HG02943 (cell line): ENCODE data around the gene AKAP8L.

Experiments
- ATAC-seq: cut with Tn5 transposase; IDR thresholded peaks from one replicate; pipeline ENCODE4 v1.9.1; 2021; ENCODE audit warnings: mild to moderate bottlenecking, low read depth, moderate library complexity; ENCODE audit not compliant: unreplicated experiment

The AKAP8L gene, protein sequence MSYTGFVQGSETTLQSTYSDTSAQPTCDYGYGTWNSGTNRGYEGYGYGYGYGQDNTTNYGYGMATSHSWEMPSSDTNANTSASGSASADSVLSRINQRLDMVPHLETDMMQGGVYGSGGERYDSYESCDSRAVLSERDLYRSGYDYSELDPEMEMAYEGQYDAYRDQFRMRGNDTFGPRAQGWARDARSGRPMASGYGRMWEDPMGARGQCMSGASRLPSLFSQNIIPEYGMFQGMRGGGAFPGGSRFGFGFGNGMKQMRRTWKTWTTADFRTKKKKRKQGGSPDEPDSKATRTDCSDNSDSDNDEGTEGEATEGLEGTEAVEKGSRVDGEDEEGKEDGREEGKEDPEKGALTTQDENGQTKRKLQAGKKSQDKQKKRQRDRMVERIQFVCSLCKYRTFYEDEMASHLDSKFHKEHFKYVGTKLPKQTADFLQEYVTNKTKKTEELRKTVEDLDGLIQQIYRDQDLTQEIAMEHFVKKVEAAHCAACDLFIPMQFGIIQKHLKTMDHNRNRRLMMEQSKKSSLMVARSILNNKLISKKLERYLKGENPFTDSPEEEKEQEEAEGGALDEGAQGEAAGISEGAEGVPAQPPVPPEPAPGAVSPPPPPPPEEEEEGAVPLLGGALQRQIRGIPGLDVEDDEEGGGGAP

DNA sequence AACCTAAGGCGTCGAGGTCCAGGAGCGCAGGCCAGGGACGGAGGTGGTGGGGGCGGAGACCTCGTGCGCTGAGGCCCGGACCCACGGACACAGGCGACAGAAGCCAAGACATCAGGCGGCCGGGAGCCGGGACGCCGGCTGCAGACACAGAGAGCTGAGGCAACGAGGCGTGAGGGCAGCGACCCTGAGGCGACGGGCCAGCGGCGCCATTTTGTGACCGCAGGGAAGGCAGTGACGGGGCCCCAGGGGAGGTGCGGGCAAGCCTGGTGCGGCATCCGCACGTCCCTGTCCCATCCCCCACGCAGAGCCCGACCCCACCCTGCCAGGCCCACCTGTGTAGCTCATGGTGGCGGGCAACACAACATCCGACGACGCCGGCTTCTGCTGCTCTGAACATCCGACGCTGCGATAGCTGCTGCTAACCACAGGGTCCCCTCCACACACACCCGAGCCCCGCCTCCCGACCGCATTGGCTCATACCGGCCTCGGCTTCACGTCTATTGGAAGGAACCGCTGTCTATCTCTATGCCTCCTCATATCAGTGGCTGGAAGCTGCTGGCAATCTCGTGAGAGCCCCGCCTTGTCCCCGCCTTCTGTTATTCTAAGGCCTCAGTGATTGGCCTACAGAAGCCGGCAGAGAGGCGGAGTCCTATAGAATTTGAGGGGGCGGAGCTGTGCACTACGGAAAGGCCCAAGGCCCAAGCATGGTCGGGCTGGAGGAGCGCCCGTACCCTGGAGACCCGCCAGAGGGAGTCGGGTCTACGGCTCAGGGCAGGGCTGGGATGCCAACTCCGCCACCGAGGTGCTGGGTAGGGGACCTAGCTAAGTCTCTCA is at the start of gene AKAP8L:
Gene AKAP8L (minus strand): TSS at position 410 of the 834 bp plus-strand sequence. CDS start 65 bp downstream, at position 345.
- ATAC-seq = peak; percentile 94

GRCh38 chr19:15467734-15468214 is 49.0 kb upstream of the AKAP8L start:
- ATAC-seq = no peak

GRCh38 chr19:15466851-15467733 is 48.3 kb upstream of the AKAP8L start:
- no peak for ATAC-seq

DNA sequence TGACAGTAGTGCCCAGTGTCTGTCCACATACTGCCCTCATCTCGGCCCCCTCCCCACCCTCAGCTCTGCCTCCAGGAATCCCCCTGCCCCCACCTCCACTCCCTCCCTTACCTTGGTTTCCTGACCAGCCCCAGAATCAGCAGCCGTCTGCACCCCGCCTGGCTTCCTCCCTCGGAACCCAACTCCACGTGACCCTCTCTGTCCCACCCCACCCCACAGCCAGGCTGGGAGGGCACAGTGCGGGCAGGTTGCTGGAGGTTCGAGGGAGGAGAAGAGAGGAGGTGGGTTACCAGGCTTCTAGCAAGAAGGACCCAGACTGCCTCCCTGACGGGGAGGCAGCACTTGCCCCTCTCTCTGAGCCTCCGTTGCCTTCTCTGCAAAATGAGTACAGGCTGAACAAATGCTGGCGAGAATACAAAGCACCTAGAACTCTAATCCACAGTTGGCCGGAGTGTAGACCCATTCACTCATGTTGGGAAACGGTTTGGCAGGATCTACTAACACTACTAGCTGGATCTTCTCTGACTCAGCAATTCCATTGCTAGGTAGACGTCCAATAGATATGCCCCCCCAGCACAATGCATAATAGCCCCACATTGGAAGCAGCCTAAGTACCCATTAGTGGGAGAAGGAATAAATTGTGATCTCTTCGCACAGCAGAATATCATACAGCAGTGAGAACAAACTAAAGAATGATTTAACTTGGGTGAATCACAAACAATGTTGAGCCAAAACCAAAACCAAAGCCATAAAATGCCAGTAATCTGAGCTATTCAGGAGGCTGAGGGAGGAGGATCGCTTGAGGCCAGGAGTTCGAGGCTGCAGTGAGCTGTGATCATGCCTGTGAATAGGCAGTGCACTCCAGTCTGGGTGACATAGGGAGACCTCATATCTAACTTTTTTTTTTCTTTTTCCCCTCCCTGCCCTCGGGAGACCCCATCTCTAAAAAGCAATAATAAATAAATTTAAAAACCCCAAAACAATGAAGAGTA is 45.9 kb upstream of the AKAP8L start, which contains the start of gene RASAL3:
Gene RASAL3 (minus strand): TSS at position 151 of the 992 bp plus-strand sequence. CDS start 186 bp downstream, outside the sequence.
- no peak for ATAC-seq

GRCh38 chr19:15463861-15464371 is 45.1 kb upstream of the AKAP8L start:
- ATAC-seq = no peak

DNA sequence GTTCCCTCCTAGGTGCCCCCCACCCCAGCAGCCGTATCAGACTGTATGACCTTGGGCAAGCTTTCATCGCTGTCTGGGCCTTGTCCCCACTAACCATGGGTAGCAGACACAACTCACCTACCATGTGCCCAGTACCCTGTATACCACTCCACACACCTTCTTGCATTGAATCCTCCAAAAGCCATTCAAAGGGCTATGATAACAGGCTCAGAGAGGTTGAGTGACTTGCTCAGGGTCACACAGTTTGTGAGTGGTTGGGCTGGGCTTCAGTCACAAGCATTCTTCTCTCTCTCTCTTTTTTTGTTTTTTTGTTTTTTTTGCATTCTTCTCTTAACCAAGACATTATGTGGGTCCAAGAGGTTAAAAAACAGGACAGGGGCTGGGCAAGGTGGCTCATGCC is 42.9 kb upstream of the AKAP8L start:
- no peak for ATAC-seq

GRCh38 chr19:15457701-15458484 is 39.1 kb upstream of the AKAP8L start:
- no peak for ATAC-seq

DNA sequence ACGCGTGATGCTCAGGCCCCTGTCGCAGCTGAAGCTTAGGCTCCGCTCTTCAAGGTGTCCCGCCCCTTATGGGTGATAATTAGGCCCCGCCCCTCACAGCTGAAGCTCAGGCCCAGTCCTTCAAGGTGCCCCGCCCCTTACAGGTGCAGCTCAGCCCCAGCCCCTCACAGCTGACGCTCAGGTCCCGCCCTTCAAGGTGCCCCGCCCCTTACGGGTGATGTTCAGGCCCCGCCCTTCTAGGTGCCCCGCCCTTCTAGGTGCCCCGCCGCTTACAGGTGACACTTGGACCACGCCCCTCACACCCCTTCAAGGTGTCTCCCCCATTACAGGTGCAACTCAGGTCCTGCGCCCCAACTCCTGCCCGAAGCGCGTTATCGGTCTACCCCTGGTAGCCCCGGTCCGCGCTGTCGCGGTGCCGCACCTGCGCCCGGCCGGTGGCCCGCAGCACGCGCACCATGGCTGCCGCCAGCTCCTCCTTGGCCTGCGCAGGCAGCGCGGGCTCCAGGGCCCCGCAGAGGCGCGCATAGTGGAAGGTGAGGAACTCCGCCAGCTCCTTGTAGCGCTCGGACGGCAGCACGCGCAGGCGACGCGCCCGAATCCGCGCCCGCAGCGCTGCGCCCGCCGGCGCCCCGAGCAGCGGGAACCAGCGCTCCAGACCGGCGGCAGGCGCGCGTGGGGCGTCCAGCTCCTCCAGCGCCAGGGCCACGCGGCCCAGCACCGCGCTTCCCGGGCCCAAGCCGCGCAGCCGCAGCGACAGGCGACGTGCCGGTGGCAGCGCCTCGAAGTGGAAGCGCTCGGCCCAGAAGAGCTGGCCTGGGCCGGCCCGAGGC is 38.3 kb upstream of the AKAP8L start:
- ATAC-seq = no peak

DNA sequence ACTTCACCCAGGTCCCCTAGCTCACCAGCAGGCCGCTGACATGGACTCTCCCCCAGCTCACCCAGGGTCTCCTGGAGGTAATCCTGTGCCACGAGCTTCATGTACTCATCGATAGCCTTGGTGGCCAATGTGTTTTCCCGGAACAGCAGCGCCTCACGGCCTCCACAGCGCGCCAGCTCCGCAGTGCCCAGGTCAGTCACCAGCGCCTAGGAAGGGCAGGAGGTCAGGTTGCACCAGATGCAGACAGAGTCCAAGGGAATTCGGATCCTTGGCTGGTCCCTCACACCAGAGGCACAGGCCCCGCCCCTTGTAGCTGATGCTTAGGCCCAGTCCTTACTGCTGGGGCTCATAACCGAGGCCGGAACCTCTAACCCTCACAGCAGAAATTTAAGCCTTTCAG is 37.7 kb upstream of the AKAP8L start:
- no peak for ATAC-seq

- ATAC-seq = no peak
Observed at GRCh38 chr19:15455996-15456395, 37.2 kb upstream of the AKAP8L start.

DNA sequence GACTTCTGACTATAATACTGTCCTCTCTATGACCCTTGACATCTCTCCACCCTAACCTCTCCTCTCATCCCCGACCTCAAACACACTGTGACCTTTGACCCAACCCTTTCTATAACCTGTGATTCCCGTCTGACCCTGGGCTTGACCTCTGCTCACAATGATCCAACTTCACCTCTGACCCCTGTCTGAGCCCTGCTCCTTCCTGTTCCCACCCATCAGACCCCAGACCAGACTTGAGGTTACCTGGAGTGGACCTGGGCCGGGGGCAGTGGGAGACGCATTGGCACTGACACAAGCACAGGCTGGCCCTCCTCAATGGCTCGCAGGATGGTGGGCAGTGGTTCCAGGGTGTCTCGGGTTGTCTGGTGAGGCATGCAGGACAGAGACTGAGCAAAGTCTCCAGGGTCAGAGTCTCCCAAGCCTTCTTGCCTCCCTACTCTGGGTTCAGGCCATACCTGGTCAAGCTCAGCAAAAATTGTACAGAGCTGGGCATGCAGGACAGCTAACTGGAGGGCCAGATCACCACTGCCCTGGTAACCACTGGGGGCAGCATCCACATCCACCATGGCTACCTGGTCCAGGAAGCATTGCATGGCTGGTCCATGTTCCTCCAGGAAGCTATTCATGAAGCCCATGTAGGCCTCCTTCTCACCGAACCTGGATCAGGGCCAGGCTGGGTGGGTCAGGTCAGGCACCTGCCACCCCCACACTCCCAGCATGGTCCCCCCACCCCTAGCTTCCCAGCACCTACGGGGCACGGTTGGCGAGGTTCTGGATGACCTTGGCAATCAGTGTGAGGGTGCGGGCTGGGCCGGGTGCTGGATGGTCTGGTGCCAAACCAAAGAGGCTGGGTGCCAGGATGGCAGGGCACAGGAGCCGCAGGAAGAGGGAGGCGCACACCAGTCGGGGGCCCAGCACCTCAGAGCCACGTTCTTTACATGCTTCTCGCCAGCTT is 35.4 kb upstream of the AKAP8L start:
- no peak for ATAC-seq

DNA sequence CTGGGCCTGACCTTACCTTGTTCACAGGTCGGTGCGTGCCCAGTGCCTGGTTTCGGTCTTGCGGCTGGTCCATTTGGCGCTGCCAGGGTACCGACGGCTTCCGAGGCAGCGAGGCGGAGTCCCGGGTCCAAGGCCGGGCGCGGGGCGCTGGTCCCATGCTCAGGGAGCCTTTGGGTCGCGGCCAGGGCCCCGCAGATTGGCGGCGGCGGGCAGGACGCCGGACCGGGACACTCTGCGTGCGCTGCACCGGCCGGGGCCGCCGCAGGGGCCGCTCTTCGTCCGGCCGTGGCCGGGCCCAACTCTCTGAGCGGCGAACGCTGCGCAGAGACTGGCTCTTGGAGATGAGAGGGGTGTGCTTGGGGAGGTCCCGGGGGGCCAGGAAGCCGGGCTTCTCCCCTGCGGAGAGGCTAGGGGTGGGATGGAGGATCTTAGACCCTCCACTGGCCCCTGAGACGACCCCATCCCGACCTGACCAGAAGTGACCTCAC is 34.3 kb upstream of the AKAP8L start:
- ATAC-seq = no peak

DNA sequence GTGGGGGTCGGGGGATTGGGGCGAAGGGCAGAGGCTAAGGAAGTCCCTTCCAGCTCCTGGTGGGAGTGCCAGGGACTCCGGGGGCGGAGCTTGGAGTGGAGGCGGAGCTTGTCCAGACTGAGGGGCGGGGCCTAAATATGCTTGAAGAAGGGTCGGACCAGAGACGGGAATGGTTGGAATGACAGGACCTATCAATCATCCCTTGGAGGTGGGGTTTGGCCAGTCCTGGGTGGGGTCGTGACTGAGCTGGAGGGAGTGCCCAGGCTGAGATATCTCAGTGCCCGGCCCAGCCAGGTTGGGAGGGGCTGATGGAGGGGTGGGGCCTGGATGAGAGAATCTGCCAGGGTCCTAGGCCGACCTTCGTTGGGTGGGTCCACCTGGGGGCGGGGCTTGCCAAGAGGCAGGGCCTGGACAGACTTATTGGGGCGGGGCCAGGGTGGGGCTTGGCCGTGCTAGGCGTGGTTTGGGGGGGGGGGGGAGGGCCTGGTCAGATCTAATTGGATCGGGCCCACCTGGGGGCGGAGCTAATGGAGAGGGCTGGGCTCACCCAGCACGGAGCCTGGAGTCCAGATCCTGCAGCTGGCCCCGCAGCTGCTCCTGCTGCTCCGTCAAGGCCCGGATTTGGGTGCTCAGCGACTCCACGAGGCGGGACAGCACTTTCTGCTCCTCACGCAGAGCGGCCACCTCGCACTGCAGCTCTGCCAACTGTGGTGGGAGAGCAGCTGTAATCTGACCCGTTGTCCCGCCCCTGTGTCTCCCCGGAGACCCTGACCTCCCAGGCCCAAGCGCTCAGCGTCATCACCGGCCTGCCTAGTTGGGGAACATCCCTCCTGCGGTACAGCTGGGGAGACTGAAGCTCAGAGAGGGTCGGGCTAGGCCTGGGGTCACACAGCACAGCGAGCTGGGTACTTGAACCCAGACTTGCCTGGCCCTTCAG is 33.6 kb upstream of the AKAP8L start:
- no peak for ATAC-seq

DNA sequence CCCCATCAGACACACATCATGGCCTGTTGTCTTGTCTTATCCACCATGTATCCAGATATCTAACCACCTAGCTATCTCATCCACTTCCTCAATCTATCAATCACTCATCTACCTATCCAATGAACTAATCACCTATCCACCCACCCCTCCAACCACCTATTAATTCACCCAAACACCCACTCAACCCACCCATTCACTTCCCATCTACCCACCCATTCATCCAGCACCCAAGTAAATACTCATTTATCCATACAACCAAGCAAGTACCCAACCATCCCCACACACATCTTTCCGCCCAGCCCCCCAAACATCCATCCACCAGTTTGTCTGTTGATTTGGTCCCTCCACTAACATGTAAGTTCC is 31.7 kb upstream of the AKAP8L start:
- no peak for ATAC-seq
